Measurements from ENCODE around the gene CCDC80.

The CCDC80 gene

DNA sequence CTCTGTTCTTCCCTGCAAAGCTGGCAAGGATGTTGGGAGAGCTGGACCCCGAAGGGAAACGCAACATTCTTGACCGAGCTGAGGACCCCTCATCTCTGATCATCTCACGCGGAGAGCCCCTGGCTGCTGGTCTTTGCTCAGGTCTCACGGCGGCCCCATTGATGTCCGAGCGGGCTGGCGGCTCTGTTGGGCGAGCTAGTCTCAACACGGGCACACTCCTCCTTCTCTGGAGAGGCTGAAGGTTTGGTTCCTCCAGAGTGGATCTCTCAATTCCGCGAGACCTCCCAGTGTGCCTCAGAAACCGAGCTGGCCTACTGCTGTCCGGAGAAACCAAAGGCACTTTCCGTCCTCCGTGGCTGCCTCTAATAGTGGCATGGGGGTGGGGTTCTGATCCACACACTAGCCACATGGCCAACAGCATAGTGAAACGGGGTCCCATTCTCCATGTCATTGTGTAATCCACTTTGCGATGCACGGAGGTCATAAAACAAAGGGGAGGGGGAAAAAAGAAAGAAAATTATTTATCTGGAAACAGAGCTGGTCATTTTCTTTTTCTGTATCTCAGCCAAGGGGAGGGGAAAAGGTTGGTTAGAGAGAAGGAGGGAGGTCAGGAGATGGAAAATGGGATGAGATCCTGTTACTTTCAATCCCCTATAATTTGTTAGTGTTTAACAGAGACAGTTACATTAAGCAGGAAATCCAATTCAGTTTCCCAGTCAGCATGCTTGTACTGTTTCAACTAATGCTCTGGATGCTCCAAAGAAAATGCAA lies 1.3 kb downstream of the CCDC80 start:
- FAIRE-seq (no peak), DNase-seq (ENCODE audit: insufficient read length, low spot score) (no peak)
- no peak for TF ChIP-seq CTCF (IDR thresholded peaks at IDR 0.05; ENCODE audit: insufficient read depth, missing control alignments)

GRCh38 chr3:112638327-112639020 lies 2.5 kb downstream of the CCDC80 start:
- FAIRE-seq (no peak), DNase-seq (ENCODE audit: insufficient read length, low spot score) (no peak)
- no peak for TF ChIP-seq CTCF (IDR thresholded peaks at IDR 0.05; ENCODE audit: insufficient read depth, missing control alignments)

DNA sequence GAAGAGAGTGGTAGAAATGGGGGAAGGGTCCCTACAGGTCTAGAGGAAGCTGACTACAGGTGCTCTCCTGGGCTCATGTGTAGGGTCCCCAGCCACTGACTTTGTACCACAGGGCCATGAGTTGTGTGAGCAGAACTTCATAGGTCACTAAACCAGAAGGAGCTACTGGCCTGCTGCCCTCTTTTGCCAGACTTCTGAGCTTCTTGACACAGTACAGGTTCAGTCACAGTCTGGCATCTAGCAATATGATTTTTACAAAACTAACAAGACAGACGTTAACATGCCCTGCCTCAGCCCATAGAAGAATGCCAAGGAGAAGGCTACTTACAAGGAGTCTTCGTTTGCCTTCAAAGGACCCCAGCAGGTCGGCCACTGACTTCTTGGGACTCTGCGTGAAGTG lies 3.2 kb downstream of the CCDC80 start:
- no peak for DNase-seq (ENCODE audit: insufficient read length, low spot score)
- no peak for TF ChIP-seq CTCF (IDR thresholded peaks at IDR 0.05; ENCODE audit: insufficient read depth, missing control alignments)
- no peak for FAIRE-seq

DNA sequence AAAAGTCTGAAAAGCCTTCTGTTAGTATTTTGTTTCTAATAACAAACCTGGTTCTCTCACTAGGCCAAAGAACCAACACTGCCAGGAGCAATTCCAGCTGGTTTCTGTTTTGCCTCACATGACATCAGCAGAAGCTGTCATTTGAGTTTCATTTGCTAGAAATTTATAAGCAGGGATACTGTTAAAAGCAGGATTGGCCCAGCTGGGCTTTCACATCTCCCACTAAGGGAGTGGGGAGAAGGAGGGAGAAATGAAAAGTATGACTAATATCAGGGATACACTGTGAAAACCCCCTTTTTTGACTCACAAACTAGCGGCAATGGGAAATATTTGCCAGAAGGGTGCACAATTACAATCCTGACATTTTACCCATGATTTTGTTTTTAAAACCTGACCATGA lies 5.3 kb downstream of the CCDC80 start:
- DNase-seq (ENCODE audit: insufficient read length, low spot score) (no peak), FAIRE-seq (no peak)
- TF ChIP-seq CTCF (IDR thresholded peaks at IDR 0.05; ENCODE audit: insufficient read depth, missing control alignments), result no peak

- TF ChIP-seq CTCF (IDR thresholded peaks at IDR 0.05; ENCODE audit: insufficient read depth, missing control alignments), result no peak
- no peak for FAIRE-seq
- DNase-seq (ENCODE audit: insufficient read length, low spot score), result no peak
These were observed 6.0 kb downstream of the CCDC80 start for GRCh38 chr3:112634786-112635541.

DNA sequence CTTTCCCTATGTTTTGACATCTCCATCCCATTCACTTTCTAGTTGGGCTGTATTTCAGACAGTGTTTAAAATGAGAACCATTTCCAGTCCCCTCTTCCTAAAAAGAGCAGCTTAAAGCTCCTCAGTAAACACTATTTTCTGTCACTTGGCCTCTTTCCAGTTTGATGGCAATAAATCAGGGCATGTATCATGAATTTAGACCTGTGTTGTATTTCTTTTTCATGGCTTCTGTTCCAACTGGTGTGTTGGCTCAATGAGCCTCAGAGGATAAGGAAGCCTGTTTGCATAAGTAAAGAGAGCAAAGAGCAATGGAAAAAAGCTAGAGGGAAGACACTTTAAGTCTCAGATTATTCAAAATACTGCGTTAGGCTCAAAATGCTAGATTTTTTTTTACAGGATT lies 7.2 kb downstream of the CCDC80 start:
- FAIRE-seq, result no peak
- TF ChIP-seq CTCF (IDR thresholded peaks at IDR 0.05; ENCODE audit: insufficient read depth, missing control alignments), result no peak
- no peak for DNase-seq (ENCODE audit: insufficient read length, low spot score)
